Mucosa of stomach (tissue), 1 donor: ENCODE data around the gene GIMAP1.
"Not testable (repeated sequence)": the region's sequence is repeated elsewhere in the genome, so short reads cannot be mapped to it uniquely, and the experiment has no call there.

Experiments
- H3K27me3 ChIP-seq: one replicate; pipeline ENCODE4 v1.7.0; 2013; ENCODE audit warnings: mild to moderate bottlenecking, low read length; ENCODE audit not compliant: control insufficient read depth, insufficient read depth
- H3K36me3 ChIP-seq: one replicate; pipeline ENCODE4 v1.7.0; 2013; ENCODE audit warnings: low read length; ENCODE audit not compliant: control insufficient read depth, insufficient read depth
- H3K4me1 ChIP-seq: one replicate; pipeline ENCODE4 v1.7.0; 2013; ENCODE audit warnings: mild to moderate bottlenecking, low read length; ENCODE audit not compliant: control insufficient read depth, insufficient read depth
- H3K4me3 ChIP-seq: one replicate; pipeline ENCODE4 v1.7.0; 2013; ENCODE audit warnings: low read length
- H3K9ac ChIP-seq: one replicate; pipeline ENCODE4 v1.7.0; 2013; ENCODE audit warnings: mild to moderate bottlenecking, low read length, moderate library complexity
- H3K9me3 ChIP-seq: one replicate; pipeline ENCODE4 v1.7.0; 2013; ENCODE audit warnings: mild to moderate bottlenecking, low read length, moderate library complexity; ENCODE audit not compliant: control insufficient read depth
- donor health status: Pancreatic carcinoma.

The GIMAP1 gene

DNA sequence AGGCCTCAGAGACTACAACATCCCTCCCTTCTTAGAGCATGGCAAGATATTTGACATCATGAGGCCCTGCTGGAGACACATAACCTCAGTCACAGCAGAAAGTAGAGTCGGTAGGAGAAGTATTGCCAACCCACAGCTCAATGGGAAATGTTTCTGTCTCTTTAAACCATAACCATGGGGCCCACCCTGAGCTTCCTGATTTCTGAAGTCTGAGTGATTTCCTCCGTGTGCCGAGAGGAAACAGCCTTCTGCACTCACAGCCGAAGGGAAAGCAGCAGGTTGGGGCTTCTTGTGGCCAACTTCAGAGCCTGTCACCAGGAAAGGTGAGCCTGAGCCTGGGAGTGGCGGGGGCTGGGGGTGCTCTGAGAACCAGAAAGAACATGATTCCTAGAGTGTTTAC, at the start of gene GIMAP1:
Gene GIMAP1 (plus strand): TSS at position 246 of the 400 bp plus-strand sequence. CDS start 2,435 bp downstream, outside the sequence.
- Histone ChIP-seq H3K27me3 (peaks cover 3% of the 10 kb centered on the region), H3K36me3 (no peaks in the 10 kb centered on the region), H3K4me3 (no peak within 1 kb of the TSS), H3K9me3 (no peaks in the 10 kb centered on the region), H3K4me1 (no peaks in the 10 kb centered on the region), H3K9ac (no peak within 1 kb of the TSS)

DNA sequence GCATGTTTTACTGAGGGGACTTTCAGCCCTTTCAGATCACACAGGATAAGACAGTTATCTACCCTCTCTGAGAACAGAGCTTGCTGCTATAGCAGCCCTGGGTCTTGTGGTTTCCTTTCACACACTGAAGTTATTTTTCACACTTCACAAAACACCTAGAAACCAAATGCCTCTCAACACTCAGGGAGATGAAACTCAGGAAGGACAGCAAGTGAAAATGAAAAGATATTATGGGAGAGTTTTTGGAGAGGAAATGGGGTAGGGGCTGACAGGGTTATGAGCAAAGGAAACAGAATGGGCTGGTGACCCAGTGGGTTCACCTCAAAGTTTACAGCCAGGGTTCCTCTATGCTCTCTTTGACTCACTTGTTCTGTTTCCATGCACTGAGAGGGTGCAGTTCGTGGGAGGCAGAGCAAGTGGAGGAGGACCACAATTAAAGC, 47.9 kb upstream of the GIMAP1 start:
- no peaks in the 10 kb centered on the region for H3K9me3 ChIP-seq
- no peaks in the 10 kb centered on the region for H3K36me3 ChIP-seq
- H3K9ac ChIP-seq, result no peak overlapping the region
- H3K4me1 ChIP-seq, result no peaks in the 10 kb centered on the region
- no peak overlapping the region for H3K4me3 ChIP-seq
- no peaks in the 10 kb centered on the region for H3K27me3 ChIP-seq

- Histone ChIP-seq H3K36me3 (no peaks in the 10 kb centered on the region), H3K4me1 (no peaks in the 10 kb centered on the region), H3K9ac (no peak overlapping the region), H3K27me3 (no peaks in the 10 kb centered on the region), H3K9me3 (no peaks in the 10 kb centered on the region), H3K4me3 (no peak overlapping the region)
Observed at GRCh38 chr7:150668977-150669376, 47.4 kb upstream of the GIMAP1 start.

DNA sequence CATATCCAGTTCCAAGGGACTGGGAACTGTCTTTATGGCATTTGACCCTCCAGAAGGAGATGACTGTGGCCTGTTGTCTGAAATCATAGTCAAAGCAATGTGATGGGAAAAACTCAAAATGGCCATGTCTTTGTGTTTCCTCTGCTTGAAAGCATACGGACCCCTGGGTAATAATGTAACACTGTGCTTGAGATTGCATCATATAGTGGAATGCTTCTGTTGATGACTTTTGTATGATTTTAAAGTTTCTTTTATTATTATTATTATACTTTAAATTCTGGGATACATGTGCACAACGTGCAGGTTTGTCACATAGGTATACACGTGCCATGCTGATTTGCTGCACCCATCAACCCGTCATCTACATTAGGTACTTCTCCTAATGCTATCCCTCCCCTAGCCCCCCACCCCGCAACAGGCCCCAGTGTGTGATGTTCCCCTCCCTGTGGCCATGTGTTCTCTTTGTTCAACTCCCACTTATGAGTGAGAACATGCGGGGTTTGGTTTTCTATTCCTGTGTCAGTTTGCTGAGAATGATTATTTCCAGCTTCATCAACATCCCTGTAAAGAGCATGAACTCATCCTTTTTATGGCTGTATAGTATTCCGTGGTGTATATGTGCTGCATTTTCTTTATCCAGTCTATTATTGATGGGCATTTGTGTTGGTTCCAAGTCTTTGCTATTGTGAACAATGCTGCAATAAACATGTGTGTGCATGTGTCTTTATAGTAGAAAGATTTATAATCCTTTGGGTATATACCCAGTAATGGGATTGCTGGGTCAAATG, 44.4 kb upstream of the GIMAP1 start:
- not testable (repeated sequence) for H3K36me3 ChIP-seq, H3K4me1 ChIP-seq, H3K4me3 ChIP-seq, H3K9me3 ChIP-seq, H3K9ac ChIP-seq, H3K27me3 ChIP-seq

- H3K9ac ChIP-seq, result no peak overlapping the region
- no peaks in the 10 kb centered on the region for H3K4me1 ChIP-seq
- H3K4me3 ChIP-seq, result no peak overlapping the region
- H3K27me3 ChIP-seq, result no peaks in the 10 kb centered on the region
- H3K36me3 ChIP-seq, result no peaks in the 10 kb centered on the region
- H3K9me3 ChIP-seq, result no peaks in the 10 kb centered on the region
Observed at GRCh38 chr7:150675714-150676113, 40.7 kb upstream of the GIMAP1 start.

- H3K9ac ChIP-seq, H3K9me3 ChIP-seq, H3K27me3 ChIP-seq, H3K36me3 ChIP-seq, H3K4me1 ChIP-seq, H3K4me3 ChIP-seq: not testable (repeated sequence)
Observed at GRCh38 chr7:150676276-150676675, 40.1 kb upstream of the GIMAP1 start.

DNA sequence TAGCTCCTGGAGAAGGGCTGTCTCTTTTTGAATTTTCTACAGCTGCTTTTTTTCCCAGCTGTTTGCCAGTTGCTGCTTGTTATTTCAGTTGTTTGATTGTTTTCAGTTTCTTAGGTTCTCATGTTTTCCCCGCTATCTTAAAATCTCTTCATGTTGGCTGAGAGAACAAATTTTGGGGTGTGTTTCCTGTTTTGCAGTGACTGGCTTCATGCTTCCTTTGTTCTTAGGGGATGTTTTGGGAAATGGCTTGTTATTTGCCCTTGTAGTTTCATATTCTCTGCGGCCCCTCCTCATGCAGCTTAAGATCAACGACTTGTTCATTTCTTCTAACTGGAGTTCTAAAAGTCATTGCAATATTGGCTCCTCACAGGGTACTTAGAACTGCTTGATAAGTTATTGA, 39.6 kb upstream of the GIMAP1 start:
- H3K36me3 ChIP-seq, H3K4me1 ChIP-seq, H3K4me3 ChIP-seq, H3K9me3 ChIP-seq, H3K9ac ChIP-seq, H3K27me3 ChIP-seq: not testable (repeated sequence)

DNA sequence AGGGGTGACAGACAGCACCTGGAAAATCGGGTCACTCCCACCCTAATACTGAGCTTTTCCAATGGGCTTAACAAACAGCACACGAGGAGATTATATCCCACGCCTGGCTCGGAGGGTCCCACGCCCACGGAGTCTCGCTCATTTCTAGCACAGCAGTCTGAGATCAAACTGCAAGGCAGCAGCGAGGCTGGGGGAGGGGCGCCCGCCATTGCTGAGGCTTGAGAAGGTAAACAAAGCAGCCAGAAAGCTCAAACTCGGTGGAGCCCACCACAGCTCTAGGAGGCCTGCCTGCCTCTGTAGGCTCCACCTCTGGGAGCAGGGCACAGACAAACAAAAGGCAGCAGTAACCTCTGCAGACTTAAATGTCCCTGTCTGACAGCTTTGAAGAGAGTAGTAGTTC, 37.8 kb upstream of the GIMAP1 start:
- H3K4me3 ChIP-seq, H3K27me3 ChIP-seq, H3K9ac ChIP-seq, H3K36me3 ChIP-seq, H3K9me3 ChIP-seq, H3K4me1 ChIP-seq: not testable (repeated sequence)

DNA sequence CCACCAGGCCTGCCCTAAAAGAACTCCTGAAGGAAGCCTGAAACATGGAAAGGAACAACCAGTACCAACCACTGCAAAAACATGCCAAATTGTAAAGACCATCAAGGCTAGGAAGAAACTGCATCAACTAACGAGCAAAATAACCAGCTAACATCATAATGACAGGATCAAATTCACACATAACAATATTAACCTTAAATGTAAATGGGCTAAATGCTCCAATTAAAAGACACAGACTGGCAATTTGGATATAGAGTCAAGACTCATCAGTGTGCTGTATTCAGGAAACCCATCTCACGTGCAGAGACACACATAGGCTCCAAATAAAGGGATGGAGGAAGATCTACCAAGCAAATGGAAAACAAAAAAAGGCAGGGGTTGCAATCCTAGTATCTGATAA, 36.0 kb upstream of the GIMAP1 start:
- H3K4me3 ChIP-seq, H3K27me3 ChIP-seq, H3K9ac ChIP-seq, H3K4me1 ChIP-seq, H3K36me3 ChIP-seq, H3K9me3 ChIP-seq: not testable (repeated sequence)

DNA sequence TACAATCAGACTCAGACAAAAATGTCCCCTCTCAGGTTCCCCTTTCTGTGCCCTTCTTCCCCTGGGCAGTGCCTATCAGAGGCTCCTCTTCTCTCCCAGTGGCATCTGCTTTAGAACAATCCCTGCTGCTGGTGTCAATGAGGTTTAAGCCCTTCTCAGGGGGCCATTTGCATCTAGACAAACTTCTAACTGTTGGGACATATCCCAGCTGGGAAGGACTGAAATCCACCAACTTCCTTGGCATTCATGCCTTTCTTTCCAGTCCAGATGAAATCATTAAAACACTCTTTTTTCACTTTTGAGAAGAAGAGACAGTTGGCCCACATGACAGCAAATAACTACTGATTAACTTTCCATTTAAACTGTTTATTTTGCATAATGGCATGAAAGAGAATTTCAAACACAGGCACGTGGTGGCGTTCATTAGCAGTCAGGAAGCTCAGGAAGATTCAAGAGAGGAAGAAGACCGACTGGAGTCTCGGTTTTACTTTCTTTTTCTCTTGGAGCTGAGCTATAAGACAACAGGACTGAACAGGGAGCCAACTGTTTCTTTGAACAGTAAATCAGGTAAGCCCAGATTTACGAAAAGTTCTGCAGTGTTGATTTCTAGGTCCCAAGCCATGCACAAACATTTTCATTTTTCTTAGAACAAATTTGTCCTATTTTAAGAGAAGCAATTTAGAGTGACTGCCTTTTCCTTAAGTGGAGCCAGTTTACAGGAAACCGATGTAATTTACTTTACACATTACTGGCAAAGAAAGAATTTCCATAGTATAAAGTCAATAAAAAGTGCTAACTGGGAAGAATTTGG, 31.0 kb upstream of the GIMAP1 start, which contains the start of gene GIMAP2:
Gene GIMAP2 (plus strand): TSS at position 488 of the 811 bp plus-strand sequence. CDS start 1,354 bp downstream, outside the sequence.
- Histone ChIP-seq H3K4me3 (peak within 1 kb of the TSS; percentile 43), H3K36me3 (no peaks in the 10 kb centered on the region), H3K9me3 (no peaks in the 10 kb centered on the region), H3K4me1 (no peaks in the 10 kb centered on the region), H3K9ac (peak within 1 kb of the TSS; percentile 54), H3K27me3 (no peaks in the 10 kb centered on the region)

GRCh38 chr7:150686030-150686631, 30.3 kb upstream of the GIMAP1 start:
- Histone ChIP-seq H3K4me3 (peak overlapping the region; percentile 43), H3K27me3 (no peaks in the 10 kb centered on the region), H3K9ac (peak overlapping the region; percentile 54), H3K4me1 (no peaks in the 10 kb centered on the region), H3K36me3 (no peaks in the 10 kb centered on the region), H3K9me3 (no peaks in the 10 kb centered on the region)

DNA sequence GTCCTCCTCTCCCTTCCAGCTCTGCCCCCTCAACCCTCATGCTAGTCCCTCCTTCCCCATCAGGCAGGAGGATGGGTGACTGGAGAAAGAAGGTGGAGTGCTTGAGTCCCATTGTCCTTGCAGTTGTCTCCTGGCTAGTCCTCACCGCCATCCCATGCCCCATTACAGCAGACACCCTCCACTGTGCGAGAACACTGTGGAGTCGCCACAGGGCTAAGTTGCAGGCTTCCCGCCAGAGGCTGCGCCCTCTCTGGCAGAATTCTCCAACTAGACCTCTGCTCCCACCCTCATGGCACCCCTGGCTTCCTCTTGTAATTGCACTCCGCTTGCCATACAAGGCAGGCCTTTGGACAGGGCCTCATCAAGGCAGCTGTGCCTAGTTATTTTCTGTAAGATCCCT, 27.8 kb upstream of the GIMAP1 start:
- H3K4me3 ChIP-seq, result no peak overlapping the region
- no peaks in the 10 kb centered on the region for H3K9me3 ChIP-seq
- no peaks in the 10 kb centered on the region for H3K27me3 ChIP-seq

More for the DNA sequence above, 27.8 kb upstream of the GIMAP1 start:
- Histone ChIP-seq H3K36me3 (no peaks in the 10 kb centered on the region), H3K9ac (no peak overlapping the region), H3K4me1 (no peaks in the 10 kb centered on the region)
